HG02763 (cell line): ENCODE measurements around the gene CAPN14.

ENCODE experiments used
- ATAC-seq: cut with Tn5 transposase; IDR thresholded peaks from one replicate; pipeline ENCODE4 v1.9.1; 2021; ENCODE audit warnings: mild to moderate bottlenecking, moderate library complexity; ENCODE audit not compliant: unreplicated experiment

The CAPN14 gene

DNA sequence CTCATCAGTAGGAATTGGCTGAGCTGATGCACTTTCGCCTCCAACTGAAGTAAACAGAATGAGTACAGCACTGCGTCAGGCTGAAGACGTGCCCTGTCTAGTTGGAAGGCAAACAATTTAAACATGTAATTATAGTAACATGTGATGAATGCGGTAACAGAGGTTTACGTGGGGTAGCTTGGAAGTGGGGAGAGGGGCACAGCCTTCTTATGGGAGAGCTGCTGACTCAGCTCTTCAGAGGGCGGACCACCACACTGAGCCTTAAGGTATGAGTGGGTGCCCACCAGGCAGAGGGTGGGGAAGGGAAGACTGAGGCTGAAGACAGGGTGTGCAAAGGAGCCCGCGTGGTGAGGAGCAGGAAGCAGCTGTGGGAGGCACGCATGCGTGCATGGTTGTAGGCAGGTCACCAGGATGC is 10.4 kb upstream of the CAPN14 start:
- no peak for ATAC-seq

DNA sequence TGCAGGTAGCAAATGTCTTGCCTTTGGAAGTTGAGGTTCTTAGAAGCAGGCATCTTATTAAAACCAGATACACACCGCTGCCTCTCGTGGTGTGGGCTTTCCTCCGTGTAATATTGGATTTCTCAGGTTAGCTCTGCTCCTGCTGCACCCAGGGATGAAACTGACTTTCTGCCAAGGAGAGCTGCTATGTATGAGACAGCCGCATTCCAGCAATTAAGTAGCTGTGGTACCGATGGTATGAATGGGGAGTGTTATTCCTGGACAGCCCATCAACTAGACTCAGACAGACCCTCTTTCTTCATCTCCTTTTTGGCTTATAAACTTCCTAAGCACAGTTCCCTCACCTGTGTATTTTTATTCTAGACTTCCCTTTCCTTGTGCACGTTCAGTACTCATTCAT is 9.8 kb upstream of the CAPN14 start:
- ATAC-seq: no peak

DNA sequence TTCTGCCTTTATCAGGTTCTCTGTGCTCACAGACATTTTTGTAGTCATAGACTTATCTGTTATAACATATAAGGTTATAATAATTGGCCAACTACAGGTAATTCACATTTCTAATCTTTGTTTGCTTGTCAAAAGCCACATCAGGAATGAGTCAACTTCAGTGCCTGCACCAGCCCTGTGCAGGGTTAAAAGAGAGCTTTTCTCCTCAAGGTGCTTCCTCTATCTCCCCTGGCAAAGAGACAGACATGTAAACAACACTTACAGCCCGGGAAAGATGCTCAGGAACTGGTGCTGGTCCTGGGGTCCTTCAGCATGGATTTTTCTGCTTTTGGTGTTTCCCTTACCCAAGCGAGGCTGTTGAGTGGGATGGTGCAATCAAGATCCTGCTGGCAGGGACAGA is 9.0 kb upstream of the CAPN14 start:
- ATAC-seq: no peak

DNA sequence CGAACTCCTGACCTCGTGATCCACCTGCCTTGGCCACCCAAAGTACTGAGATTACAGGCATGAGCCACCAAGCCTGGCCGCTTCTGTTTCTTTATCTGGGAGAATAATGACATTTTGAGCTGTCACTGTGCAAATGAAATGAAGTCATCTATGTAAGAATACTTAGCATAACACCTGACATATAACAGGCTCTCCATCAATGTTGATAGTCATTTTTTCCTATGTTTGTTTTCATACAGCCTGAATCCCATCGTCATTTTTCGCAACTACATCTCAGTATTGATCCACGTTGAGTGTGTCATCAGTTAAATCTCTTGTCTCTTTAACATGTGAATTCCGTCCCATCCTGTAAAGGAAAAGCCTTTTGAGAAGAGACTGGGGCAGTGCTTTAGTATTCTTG is 6.4 kb upstream of the CAPN14 start:
- ATAC-seq: no peak

DNA sequence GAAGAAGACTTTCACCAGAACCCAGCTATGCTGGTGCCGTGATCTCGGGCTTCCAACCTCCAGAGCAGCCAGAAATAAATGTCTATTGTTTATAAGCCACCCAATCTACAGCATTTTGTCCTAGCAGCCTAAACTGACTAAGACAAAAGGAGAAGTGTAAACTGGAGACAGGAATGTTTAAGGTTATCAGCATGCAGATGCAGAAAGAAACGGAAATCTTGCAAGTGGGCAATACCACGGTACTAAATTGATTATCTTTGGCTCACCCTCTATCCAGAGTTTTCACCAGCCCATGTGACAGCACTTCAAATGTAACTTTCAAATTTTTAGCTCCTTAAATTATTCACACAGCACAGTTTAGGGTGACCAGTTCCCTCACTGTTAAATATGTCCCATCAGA is 5.7 kb upstream of the CAPN14 start:
- no peak for ATAC-seq

DNA sequence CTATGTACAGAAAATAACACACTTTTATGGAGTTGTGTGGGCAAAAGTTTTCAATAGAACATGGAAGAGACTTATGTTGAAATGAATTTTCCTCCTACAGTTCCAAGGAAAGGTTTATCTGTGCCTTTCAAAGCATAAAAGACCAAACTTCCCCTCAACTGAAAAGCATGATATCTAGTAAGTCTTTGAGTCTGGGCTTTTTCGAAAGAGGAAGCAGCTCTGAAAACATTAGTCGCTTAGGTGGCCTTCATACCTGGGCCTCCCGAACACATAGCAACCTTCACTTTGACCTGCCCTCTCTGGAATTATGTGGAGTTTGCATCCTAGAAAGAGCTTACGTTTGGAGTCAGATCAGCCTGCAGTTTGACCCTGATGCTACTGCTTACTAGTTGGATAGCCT is 4.8 kb upstream of the CAPN14 start:
- ATAC-seq: no peak

DNA sequence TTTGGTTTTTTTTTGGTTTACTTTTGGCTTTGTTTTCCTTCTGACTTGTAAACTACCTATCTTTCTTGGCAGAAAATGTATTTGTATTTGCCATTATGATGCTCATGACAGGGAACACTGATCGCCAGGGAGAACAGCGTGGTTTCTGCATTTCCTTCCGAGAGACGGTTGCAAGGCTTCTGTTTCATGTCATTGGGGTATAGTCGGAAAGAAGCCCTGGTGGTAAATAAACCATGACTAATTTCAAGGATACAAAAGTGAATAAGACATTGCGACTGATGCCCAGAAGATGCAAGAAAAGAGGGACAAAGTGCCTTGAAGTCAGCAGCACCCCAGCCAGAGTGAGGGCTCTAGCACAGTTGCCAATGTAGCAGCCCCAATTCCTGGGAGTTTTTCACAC is 4.2 kb upstream of the CAPN14 start:
- ATAC-seq: no peak

DNA sequence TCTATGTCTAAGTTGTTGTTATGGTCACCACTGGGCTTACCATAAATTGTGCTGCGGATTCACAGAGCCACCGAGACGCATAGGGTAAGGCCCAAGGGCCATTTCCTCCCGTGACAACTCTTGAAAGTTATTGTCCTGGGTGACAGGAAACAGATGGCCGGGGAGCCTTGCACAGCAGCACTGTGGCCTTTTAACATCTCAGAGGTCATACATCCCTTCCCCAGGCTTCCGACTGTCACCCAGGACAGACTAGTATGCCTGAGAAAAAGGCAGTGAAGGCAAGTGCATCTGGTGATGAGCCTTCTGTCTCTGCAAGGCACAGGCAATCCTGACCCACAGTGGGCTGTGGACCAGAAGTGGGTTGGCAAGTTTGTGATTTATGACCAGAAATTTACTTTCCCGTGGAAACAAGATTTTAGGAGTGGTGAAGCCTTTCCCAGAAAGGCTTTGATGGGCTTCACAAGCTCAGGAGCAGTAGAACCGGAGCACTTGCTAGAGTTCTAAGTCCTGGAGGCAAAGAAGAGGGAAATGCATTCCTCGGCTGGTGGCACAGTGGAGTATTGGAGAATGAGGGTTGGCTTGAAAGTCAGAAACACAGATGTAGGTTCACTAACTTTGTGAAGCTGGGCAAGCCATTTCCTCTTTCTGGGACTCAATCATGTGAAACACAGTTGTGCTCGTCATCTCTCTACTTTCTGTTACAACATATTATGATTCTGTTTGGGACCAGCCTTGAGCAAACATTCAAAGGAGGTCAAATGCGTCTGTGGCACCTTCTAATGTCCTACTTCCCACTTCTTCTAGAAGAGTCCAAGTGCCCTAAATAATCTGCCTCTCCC is 2.0 kb upstream of the CAPN14 start:
- peak; percentile 67 for ATAC-seq

DNA sequence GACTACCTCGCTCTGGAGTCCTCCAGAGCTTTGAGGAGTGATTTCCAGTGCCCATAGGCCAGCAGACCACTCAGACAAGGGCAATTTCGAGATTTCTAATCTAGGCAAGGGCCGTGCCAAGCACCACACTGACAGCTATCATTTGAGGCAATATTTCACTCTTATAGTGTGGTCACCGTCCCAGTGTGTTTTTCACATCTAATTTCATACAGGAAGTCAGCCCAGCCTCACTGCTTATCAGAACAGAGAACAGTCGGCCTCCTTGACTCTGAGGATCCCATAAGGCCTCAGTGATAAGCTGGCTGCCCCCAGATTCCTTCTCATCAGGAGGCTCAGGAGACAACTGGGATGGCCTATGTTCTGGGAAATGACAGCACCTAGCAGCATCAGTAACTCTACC is 581 bp downstream of the CAPN14 start:
- peak; percentile 52 for ATAC-seq

DNA sequence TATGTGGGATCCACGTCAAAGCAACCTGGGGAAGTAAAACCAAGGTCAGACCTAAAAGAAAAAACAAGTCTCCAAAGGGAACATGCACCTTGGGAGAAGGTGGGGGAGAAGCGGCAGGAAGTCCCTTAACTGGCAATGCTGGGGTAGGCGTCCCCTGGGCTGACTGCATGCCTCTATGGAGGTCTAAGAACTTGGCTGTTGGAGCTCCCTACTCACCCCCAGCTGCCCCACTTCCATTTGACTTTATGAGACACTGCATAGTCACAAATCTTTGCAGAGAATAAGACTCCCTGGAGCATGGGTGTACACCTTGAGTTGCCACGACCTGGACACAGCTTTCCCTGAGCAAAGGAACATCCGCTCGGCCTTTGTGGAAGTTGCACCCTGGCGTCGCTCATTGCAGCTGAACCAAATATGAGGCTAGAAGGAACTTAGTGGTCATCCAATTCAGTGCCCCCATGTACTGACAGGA is 2.8 kb downstream of the CAPN14 start:
- no peak for ATAC-seq

DNA sequence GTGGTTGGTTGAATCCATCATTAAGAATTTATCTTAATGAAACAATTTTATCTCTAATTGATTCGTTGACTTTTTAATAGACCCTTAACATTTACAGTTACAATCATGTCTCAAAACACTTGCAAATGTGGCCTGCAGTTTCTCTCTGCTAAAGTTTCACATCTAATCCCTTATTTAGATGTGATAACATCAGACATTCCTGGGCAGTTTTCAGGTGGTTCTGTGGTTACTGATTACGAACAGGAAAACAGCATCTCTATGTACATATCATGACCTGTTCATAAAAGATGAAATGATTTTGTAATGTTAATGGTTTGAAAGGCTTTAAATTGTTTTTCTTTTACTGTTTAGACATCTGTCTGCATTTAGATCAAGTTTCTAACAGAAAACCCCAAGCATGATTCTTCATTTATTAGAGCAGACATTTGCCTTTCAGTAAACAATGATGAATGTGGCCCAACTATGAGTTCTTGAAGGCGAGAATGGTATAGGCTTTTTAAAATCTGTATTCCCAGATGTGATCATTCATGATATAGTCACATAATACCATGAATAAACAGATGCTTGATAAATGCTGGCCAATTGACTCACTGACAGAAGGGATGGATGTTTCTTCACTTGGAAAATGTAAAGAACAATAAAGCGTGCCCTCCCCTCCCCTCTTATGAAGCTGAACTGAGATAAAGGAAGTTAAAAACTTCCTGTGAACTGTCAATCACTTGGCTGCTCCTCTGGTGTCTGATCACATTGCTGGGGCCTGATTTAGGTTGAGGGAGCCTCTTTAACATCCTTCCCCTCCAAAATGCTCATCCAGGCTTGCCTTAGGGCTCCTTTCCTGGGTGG is 3.5 kb downstream of the CAPN14 start:
- ATAC-seq: no peak

DNA sequence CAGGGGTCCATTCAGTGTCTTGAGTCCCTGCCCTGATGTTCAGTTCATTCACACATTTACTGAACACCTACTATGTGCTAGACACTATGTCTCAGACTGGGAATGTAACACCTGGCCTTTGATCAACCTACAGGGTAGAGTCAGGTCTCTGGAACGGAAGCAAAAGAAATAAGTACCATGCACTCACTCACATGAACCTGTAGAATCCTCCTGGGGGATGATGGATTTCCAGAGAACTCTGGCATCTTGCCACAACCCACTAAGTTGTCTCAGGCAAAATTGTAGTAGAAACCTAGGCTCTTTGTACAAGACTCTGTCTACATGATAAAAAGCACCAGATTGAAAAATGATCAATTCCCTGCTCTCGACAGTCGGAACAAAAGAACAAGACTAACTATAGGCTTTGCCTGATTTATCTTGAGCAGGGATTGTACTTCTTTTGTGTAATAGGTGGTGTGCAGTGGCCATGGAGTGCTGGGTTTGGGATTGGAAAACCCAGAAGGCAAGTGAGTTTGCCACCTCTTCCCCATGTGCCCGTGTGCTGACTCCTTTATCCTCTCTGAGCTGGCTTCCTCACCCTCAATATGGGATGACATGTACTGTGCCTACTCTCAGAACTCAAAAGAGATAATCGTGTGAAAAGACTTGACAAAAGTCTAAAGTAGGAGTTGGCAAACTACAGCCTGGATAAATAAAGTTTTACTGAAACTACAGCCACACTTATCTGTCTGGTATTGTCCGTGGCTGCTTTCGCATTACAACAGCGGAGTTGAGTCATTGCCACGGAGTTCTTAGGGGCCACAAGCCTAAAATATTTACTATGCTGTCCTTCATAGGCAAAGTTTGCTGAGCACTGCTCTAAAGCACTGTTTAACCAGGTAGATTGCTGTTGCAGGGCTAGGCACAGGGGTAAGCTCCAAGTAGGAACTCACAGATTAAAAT is 4.4 kb downstream of the CAPN14 start:
- no peak for ATAC-seq

DNA sequence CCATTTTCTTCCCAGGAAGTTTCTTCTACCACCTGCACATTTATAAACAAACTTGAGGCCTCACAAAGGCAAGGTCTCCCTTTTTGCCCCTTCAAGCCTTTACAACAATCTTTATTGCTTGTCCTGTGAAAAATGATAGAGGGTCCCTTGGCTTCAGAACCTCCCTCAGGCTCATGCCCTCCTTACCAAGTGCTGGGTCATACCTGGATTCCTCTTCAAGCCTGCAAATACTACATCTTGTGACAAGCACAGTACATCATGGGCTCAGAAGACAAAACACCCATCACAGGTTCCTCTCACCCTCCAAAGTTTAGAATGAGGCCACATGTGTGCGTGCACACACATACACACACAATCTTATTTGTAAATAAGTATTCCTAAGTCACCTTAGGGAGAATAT is 9.1 kb downstream of the CAPN14 start:
- ATAC-seq: no peak

DNA sequence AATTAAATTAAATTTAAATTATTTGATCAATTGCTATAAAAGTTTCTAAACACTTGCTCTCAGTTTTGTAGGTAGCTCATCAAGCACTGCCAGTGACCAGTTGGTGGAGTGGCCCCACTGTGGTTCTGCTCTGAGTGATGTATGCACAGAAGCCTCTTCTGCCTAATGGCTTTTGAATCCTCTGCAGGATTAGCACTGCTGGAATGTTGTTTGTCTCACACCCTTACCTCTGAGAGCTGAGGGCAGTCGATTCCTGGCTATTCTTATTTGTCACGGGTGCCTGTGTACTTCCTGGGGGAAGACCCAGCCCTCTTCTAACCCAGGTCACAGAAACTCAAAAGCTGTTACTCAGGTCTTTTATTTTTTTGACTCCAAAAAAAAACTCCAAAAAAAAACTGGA is 9.5 kb downstream of the CAPN14 start:
- no peak for ATAC-seq

DNA sequence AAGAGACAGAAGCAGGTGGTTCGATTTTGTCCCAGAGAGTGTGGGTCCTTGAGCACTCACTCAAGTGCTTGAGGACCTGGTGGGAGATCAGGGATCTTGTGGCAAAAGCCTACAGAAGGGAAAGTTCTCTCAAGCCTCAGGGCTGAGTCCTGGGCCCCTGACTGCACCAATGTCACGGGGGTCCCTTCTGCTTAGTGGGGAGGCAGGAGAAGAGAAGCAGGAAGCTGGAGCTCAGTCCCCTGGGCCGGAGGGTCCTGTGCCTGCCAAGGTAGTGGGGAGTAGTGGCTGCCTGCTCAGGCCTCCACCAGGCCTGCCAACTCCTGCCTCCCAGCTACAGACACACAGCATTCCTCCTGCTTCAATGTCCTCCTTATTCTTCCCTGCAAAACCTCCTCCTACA is 11.7 kb downstream of the CAPN14 start:
- no peak for ATAC-seq

DNA sequence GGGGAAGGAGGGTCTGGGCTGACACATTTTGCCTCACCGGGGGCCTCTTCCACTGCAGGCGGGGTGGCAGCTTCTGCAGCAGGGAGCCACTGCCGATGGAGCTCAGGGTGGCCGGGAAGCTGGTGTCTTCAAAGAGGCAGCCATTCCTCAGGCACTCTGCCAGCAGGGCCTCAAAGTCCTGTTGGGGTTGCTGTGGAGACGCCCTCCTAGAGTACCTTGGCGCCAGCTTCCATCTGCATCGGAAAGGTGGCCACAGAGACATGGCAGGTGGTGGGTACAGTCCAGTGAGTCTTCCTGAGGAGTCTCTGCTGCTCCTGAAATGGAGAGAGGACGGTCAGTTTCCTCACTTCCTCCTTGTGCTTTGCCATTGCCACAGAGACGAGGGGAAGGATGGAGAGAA is 12.1 kb downstream of the CAPN14 start:
- ATAC-seq: no peak

DNA sequence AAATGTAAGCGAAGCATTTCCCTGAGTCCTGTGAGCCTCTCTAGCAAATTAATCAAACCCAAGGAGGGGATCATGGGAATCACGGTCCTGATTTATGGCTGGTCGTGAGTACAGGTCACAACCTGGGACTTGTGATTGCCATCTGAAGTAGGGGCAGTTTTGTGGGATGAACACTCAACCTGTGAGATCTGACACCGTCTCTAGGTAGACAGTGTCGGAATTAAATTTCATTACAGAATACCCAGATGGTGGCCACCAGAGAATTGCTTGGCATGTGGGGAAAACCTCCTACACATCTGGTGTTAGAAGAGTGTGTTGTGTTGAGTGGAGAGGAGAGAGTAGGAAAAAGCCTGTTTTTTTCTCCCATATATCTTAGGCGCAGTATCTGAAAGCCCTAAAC is 12.5 kb downstream of the CAPN14 start:
- no peak for ATAC-seq

DNA sequence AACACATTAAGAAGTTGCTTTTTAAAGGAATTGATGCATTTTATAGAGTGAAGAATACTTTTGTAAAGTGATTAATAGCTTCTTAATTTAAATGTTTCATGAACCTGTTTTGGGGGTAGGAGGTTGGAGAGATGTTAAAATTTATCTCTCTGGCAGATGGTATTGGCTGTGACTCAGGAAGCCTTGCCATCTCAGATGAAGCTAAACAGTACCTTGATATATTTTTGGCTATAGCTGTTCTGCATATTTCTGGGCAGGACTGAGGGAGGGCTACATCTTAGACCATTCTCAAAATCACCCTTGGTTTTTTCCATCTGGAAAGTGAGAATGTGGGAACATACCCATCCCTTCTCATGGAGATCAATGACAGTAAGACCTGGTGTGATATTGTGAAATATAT is 13.4 kb downstream of the CAPN14 start:
- ATAC-seq: no peak

DNA sequence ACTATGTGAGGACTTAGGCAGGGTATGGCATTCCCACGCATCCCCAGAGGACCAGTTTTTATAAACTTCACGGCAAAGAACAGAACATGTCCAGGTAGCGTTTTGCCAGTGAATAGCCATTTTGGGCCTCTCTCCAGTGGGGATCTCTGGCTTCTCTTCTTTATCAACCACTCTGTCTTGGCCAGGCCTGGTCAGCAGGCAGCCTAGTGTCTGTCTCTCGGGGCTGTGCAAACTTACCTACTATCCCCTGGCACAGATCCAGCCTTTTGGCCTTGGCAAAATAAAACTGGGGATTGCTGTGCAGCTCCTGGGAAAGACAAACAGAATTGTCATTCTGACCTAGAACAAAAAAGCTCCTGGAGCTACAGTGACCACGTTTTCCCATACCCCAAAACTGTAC is 14.5 kb downstream of the CAPN14 start:
- no peak for ATAC-seq

DNA sequence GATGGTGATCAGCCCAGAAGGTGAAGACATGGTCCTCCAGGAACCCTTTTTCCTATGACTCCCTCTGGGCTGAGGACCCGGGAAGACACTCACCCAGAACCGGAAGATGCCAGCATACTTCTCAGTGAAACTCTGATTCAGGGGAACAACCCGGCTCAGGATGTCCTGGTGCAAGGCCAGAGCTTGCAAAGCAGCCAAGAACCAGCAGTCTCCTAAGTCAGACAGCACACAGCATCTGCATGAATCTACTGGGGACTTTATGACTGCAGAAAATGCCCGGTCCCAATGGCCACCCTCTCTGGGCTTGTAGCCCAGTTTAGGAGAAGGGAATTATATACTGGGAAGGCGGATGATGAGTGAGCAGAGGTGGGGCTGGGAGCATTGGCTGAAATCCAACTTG is 15.3 kb downstream of the CAPN14 start:
- ATAC-seq: no peak

DNA sequence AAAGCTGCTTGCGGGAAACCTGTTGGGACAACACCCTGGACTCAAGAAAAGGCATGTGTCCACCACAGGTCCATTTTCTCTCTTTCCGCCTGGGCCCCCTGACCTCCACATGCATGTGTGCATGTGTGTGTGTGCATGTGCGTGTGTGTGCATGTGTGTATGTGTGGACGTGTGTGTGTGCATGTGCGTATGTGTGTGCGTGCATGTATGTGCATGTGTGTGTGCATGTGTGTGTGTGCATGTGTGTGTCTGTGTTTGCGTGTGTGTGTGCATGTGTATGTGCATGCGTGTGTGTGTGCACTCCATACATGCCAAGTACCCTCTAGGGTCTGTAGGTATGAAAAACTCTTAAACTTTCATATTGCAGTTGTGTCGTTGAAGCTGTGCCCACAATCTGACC is 16.3 kb downstream of the CAPN14 start:
- no peak for ATAC-seq
